HG03520 (cell line): ENCODE measurements around the gene TMA7B.
"Not testable (repeated sequence)": the region's sequence is repeated elsewhere in the genome, so short reads cannot be mapped to it uniquely, and the experiment has no call there.

Source experiments
- ATAC-seq: cut with Tn5 transposase; IDR thresholded peaks from one replicate; pipeline ENCODE4 v1.9.1; 2021; ENCODE audit warnings: mild to moderate bottlenecking, moderate library complexity; ENCODE audit not compliant: unreplicated experiment

Gene TMA7B

DNA sequence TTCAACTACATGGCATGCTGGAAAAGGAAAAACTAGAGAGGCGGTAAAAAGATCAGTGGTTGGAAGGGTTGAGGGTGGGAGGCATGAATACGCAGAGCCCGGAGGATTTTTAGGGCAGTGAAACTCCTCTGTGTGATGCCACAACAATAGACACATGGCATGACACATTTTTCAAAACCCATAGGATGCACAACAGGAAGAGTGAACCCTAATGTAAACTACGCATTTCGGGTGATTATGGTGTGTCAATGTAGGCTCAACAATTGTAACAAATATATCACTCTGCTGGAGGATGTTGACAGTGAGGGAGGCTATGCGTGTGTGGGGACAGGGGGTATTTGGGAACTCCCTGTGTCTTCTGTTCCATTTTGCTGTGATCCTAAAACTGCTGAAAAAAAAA, 18.9 kb downstream of the TMA7B start:
- ATAC-seq = no peak

DNA sequence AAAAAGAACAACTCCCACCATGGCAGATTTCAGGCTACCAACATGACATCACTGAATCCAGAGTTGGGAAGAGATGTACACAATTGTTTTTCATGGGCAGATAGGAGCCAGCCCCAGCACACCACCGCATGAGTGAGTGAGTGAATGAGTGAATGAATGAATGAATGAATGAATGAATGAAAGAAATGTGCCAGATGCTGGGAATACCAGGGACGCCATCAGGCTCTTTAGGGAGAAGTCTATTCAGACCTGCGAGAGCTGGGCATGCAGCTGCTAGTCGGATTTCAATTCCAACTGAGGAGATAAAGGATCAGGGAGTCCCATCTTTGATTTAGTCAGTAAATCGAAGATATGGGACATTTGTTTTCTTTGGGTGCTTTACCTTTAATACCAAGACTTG, 19.3 kb downstream of the TMA7B start:
- no peak for ATAC-seq

DNA sequence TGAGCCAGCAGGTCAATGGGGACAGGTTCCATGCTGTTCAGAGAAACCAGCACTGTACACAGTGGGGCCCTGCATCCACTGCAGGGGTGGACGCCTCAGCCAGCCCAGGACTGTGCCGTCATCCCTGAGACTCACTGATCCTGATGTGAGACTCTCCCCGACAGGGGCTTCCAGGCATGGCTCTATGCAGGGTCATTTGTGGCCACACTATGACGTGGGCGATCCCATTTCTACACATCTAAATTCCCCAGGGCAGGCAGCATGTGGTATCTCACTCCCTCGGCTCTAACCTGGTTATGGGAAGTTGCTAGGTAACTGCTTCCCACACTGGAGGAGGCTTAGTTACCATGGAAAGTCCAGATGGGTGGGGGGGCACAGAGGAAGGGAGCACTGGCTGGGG, 20.4 kb downstream of the TMA7B start:
- no peak for ATAC-seq

DNA sequence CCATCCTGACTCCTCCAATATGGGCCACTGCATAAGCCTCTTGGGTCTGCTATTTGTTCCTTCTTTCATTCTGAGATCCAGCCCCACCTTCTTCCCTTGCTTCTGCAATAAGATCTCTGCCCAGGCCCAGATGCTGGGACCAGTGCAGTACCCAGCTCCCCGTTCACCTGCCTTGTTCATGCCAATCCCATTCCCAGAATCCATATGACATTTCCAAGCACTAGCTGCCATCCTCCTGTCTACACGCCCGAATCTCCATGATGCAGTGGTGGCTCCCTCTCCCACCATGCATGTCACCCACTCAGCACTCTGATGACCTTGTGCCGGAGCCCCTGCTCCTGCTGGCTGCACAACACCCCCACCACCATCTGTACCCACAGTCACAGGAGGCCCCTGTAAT, 23.1 kb downstream of the TMA7B start:
- no peak for ATAC-seq

DNA sequence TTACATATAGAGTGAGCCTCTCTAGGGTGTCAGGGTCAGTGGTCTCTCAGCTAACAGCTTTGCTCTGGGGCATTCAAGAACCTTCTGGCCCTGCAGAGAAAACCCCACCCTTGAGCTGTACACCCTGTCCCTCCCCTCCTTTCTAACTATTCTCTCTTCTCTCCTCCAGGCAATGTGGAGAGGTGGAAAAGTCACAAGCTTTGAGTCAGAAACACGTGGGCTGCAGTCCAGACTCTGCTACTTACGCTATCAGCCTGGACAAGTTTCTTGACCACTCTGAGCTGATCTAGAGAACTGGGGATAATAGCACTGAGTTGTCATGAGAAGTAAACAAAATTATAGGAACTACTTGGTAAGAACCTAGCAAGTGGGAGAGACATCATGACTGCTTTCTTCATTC, 23.8 kb downstream of the TMA7B start:
- ATAC-seq = no peak

DNA sequence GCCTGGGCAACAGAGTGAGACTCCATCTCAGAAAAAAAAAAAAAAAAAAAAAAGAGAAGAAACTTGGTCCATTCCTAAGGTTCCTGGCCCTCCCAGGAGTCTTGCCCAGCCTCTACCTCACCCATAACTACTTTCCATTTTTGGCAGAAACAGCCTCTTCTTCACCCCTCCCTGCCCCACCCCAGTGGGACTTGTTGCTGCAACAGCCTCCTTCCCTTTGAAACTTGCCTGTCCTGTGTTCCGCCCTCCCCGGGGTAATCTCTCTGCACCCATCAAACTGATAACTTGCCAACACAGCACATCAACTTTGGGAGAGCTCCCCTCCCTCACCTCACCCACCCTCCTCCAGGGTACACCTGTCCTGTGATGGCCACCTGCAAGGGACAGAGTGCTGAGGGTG, 24.5 kb downstream of the TMA7B start:
- ATAC-seq = no peak

DNA sequence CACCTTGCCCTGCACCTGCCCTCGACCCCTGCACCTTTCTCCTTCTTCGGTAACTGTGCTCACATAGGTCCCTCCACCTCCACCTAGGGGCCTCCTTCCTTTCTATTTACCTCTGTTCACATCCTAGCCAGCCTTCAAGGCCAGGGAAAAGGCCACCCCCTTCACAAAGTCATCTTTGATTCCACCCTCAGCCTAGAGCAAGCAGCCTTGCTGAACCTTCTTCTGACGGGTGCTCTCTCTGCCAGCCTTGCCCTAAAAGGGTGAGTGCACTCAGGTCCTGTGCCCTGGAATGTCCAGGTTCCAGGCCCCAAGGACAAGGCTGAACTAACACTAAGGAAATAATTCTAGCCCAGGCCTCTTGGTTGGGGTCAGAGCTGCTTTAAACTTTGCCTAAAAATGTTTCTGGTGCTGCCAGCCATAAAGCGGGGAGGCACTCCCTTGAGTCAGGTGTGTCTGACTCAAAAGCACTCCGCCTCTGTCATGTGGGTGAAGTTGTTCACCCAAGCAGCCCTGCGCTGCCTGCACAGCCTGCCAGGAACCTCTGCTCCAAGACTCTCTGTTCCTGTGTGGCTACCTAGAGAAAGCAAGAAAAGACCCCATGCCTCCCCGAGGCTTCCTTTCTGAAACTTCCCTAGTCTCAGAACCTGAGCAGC, 25.3 kb downstream of the TMA7B start:
- no peak for ATAC-seq

DNA sequence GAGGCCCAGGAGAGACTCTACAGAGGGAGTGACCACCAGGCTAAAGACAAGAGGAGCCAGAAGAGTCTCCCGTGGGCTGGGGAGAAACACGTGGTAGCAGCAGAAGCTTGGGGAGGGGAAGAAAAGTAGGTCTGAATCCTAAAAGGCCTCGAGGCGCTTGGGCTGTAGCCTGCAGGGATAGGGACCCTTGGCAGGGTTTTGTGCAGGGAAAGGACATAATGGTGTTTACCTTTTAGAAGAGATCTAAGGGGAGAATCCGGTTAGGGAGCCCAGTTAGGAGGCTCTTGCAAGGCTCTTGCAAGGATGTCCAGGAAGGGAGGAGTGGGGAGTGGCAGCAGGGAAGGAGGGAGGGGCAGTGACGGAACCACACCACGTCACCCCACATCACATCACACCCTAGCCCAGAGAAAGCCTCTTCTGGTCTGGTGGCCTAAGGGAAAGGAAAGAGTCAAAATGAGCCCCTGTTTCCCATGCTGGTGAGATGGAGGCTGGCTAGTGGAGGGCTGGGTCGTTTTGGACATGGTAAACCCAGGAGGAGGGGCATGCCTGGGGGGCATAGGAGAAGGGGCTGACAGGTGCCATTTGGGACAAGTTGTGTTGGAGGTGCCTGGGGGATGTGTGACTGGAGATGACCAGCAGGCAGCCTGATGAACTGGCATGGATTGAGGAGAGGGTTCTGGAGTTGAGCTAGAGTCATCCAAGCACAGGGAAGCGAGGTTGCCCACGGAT, 28.4 kb downstream of the TMA7B start:
- ATAC-seq = no peak

DNA sequence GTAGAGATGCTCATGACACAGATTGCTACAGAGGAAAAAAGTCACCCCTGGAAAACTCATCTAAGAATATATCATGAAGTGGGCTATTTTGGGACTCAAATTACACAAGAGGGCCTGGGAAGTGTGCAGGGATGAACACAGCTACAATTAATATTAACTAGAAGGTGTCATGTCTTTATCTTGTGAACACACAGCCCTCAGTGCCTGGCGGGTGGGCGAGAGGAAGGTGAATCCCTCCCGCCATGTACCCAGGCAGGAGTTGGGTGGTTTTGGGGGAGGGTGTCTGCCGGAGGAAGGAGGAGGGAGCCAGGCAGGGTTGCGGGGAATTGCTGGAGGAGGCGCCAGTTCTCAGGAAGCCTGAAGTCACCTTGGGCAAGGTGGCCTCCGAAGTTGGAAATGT, 29.4 kb downstream of the TMA7B start:
- ATAC-seq = no peak

DNA sequence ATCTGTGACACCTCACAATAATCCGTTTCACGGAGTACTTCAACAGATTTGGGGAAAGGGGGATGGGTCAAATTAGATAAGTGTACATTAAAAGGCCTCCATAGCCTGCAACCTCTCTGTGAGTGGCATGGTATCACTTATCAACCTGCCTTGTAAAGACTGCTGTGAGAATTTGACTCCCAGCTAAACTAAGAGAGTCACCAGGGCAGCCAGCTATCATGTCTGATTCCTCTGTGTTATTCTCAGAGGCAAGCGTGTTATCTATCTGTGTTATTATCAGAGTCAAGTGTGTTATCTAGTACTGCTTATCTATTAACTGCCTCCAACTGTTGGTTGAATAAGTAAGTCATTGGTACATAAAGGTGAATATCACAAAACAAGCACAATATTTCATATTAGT, 30.5 kb downstream of the TMA7B start:
- no peak for ATAC-seq

DNA sequence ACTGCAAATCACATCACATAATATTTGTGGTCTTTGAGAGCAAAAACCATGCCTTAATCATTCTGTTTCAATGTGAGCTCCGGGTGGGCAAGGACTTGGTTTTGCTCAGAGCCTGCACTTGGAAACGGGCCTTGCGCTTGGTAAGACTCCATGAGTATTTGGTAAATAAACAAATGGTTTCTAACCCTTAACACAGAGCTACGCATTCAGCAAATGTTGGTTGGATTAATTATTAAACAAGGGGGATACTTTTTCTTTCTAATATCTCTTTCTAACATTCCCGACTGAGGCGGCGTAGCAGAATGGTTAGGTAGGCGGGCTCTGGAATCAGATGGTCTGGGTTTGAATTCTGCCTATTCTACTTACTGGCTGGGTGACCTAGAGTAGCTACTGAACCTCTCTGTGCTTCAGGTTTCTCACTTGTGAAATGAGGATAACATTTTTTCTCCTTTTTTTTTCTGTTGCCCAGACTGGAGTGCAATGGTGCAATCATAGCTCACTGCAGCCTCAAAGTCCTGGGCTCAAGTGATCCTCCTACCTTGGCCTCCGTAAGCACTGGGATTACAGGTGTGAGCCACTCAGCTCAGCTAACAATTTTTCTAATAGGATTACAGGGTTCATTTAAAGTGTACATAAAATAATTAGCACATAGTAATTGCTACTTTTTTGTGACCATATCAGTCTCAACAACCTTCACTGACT, 31.1 kb downstream of the TMA7B start:
- no peak for ATAC-seq

DNA sequence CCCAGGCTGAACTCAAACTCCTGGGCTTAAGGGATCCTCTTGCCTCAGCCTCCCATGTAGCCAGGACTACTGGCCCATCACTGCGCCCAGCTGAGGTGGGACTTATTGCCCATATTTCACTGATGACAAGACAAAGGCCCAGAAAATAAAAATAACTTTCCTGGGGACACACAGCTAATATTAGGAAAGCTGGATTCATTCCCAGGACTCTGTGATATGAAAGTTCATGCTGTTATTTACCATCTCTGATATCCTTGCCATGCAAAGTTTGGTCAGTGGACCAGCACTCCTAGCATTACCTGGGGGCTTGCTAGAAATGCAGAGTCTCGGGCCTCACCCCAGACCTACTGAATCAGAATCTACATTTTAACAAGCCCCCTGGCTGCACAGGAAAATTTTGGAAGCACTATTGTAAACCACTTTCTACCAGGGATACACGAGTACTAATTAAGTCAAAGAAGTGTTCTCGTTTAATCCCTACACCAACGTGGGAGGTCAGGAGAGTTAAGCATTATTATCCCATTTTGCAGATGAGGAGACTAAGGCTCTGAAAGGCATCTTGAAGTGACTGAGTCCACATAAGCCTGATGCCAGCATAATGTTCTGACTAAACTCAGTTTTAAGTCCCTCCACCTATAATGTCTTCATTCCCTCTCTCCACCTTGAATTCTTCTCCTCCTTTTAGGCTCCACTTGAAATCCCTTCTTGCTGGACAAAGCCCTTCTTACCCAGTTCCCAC, 32.1 kb downstream of the TMA7B start:
- ATAC-seq = no peak

DNA sequence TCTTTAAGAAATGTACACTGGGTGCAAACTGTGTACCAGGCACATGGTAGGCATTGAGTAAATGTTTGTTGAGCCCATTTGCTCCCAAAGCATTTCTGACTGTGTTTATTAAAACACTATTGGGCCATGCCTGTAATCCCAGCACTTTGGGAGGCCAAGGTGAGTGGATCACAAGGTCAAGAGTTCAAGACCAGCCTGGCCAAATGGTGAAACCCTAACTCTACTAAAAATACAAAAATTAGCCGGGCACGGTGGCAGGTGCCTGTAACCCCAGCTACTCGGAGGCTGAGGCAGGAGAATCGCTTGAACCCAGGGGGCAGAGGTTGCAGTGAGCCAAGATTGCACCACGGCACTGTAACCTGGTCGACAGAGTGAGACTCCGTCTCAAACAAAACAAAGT, 32.7 kb downstream of the TMA7B start:
- not testable (repeated sequence) for ATAC-seq

DNA sequence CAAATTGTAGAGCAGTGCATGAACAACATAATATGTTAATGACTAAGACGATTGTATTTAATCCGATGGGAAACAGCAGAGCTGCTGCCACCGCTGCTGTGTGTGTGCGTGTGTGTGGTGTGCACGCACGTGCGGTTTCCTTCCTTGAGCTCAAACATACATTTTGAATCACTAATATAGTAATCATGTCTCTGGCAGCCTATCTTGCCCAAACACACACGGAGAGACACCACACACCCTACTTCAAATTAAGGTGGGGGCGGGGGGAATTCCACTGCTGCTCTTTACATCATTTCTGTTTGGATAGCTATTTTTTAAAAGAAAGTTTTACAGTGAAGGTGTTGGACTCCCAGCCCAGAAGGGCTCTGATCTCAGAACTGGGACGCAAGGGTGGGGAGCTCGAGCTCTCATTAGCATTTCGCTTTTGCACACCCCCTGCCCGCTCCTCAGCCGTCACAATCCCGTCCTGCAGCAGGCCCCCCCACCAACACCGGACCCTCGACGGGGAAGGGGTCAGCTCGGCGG, 33.9 kb downstream of the TMA7B start:
- ATAC-seq = no peak

DNA sequence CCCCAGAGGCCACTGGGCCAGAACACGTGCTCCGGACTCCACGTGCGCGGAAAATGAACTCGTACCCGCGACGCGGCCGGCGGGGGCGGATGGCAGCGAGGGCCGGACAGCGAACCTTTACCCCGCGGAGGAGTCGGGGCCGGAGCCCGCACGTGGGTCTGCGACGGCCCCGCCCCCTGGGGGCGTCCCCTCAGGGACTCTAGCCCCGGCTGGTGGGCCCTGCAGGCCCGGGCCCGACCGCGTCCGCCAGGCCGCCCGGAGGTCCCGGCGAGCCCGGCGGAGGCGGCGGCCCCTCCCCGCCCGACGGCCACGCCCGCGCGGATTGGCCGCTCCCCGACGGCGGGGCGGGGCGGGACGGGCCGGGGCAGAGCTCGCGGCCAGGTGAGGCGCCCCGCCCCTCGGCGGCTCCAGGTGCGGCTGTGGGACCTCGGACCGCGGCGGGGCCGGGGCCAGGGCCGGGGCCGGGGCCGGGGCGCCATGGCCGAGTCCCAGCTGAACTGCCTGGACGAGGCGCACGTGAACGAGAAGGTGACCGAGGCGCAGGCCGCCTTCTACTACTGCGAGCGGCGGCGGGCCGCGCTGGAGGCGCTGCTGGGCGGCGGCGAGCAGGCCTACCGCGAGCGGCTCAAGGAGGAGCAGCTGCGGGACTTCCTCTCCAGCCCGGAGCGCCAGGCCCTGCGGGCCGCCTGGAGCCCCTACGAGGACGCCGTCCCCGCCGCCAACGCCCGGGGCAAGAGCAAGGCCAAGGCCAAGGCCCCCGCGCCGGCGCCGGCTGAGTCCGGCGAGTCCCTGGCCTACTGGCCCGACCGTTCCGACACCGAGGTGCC, 34.6 kb downstream of the TMA7B start, which contains the start of gene FAM83F:
TSS of gene FAM83F (plus strand) at position 389 of the 827 bp plus-strand sequence. CDS start at position 478, 89 bp downstream.
- ATAC-seq = no peak

DNA sequence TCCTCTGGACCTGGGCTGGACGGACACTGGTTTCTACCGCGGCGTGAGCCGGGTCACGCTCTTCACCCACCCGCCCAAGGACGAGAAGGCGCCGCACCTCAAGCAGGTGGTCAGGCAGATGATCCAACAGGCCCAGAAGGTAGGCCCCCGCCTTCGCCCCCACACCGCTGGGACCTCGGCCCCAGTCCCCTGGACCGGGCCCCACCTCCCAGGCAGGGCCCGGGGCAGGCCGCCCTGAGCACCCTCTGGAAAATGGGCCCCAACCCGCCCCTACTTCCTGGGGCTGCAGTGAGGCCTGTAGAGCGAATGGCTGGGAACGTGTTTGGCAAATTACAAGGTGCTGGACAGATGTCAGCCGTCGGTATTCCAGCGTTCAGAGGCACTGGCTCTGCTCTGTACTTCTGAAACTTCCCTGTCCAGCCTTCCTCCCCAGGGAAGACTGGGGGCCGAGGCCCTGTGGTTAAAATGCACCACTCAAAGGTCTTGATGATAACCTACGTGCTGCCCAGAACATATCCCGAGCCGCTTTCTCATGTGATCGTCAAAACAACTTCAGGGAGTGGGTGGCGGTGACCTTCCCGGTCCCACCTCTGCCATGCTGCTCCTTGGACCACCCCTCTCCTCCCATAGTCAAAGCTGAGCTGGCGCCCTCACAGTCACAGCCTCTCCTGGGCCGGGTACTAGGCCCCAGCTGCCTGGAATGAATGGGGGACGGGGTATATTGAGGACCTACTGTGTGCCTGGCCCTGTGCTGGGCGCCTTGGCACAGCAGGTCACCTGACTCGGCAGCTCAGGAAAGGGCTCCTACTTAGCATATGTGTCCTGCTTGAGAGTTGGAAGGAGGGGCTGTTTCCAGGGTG, 35.4 kb downstream of the TMA7B start:
- ATAC-seq = no peak

DNA sequence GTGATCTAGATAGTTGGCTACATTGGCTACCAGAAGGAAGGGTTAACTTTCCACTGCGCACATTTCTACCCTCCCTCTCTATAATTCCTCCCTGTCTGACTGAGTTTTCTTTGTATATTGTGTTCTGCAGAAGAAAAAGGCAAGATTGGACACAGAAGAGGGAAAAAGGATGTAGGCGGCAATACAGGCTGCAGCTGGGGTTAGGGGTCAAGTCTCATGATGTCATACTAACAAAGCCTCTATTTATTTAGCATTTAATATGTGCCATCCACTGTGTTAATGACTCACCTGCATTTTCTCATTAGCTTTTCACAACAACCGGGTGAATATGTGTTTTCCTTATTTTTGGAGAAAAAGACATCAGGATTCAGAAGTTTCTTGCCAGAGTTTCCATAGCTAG, 36.5 kb downstream of the TMA7B start:
- ATAC-seq = no peak

DNA sequence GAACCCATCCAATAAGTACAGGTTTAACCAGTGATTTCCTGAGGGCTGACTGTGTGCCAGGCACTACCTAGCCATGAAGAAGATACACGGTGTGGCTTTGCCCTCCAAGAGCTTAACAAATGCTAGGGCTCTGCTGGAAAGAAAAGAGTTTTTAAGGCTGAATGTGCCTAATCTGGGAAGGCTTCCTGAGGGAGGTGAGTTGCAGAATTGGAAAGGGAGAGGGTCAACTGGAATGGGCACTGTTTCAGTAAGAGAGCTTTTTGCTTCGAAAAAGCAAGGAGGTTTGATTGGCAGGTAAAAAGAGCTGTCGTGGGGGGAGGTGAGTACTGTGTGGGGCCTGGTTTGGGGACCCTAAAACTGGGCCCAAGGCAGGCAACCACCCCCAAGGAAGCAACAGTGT, 37.2 kb downstream of the TMA7B start:
- ATAC-seq = no peak
